ENCODE measurements around the gene TMEFF1.
"Not testable (repeated sequence)": the region's sequence is repeated elsewhere in the genome, so short reads cannot be mapped to it uniquely, and the experiment has no call there.

Gene TMEFF1

GRCh38 chr9:100492952-100493351 lies 20.0 kb downstream of the TMEFF1 start:
- peak; percentile 75 for DNase-seq (ENCODE audit: low spot score)

DNA sequence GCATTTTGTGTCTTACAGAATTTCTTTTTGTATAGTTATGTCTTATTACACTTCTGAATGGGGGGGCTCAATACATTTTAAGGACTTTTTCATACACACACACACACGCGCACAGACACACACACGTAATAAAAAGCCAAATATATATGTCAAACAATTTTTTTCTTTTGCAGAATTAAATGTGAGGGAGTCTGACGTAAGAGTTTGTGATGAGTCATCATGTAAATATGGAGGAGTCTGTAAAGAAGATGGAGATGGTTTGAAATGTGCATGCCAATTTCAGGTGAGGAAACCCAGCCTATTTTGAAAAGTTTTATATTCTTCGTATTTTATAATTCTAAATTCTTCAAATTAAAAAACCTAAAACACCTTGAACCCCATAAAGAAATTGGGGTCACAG lies 25.6 kb downstream of the TMEFF1 start:
- peak; percentile 21 for DNase-seq (ENCODE audit: low spot score)

GRCh38 chr9:100499460-100499859 lies 26.5 kb downstream of the TMEFF1 start:
- no peak for DNase-seq (ENCODE audit: low spot score)

DNA sequence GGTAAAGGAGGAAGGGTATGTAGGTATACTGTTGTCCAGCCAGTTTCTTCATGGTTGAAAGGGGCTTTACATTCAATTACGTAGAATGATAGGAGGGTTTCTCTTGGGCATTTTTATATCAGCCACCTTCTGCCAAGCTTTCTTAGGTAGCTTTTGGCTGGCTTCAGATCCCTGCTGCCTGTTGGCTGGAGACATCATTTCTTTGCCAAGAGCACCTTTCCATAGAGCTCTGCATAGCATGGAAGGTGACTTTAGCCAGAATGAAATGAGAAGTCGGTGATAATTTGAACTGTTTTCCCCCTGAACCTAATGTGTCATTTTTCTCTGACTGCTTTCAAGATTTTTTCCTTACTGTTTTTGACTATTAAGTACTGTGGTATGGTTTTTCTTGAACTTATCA lies 26.9 kb downstream of the TMEFF1 start:
- no peak for DNase-seq (ENCODE audit: low spot score)

- DNase-seq (ENCODE audit: low spot score): peak; percentile 60
These were observed 32.7 kb downstream of the TMEFF1 start for GRCh38 chr9:100505564-100506159.

DNA sequence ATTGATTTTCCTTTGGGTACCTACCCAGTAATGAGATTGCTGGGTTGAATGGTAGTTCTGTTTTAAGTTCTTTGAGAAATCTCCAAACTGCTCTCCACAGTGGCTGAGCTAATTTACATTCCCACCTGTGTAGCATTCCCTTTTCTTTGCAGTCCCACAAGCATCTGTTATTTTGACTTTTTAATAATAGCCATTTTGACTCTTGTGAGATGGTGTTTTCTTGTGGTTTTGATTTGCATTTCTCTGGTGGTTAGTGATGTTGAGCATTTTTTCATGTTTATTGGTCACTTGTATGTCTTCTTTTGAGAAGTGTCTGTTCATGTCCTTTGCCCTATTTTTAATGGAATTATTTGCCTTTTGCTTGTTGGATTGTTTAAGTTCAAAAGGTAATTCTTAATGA lies 34.4 kb downstream of the TMEFF1 start:
- DNase-seq (ENCODE audit: low spot score): not testable (repeated sequence)

GRCh38 chr9:100511205-100511604 lies 38.3 kb downstream of the TMEFF1 start:
- DNase-seq (ENCODE audit: low spot score): no peak

DNA sequence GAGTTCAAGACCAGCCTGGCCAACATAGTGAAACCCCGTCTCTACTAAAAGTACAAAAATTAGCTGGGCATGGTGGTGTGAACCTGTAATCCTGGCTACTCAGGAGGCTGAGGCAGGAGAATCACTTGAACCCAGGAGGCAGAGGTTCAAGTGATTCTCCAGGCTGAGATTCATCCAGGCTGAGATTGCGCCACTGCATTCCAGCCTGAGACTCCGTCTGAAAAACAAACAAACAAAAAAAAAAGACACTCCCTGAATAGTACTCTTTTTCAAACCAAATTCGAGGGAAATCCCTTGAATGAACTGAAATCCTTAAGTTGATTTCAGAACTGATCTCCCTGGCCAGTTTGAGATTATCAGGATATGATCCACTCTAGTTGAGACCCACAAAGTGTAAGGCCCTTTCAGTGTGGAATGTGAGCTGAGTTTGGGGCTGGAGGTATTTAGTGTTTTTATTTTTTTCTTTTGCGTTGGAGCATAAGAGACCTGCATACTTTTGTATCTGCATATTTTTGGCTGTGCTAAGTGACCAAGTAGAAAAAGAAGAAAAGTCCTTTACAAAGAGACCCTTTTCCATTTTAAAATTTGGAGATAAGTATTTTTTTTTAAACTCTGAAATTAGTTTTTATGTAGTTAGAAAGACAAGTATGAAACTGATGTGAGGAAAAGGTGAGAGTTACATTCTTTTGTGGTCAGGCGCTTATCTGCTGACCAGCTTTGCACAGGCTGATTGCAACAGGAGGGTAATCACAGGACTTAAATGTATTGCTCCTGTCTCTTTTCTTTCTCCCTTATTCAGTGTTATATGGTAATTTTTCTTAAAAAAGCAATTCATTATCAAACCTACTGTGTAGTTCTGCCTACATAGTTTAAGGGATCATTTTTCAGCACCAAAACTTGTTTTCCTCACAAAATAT lies 42.9 kb downstream of the TMEFF1 start:
- DNase-seq (ENCODE audit: low spot score): no peak

GRCh38 chr9:100521282-100521681 lies 48.3 kb downstream of the TMEFF1 start:
- no peak for DNase-seq (ENCODE audit: low spot score)

DNA sequence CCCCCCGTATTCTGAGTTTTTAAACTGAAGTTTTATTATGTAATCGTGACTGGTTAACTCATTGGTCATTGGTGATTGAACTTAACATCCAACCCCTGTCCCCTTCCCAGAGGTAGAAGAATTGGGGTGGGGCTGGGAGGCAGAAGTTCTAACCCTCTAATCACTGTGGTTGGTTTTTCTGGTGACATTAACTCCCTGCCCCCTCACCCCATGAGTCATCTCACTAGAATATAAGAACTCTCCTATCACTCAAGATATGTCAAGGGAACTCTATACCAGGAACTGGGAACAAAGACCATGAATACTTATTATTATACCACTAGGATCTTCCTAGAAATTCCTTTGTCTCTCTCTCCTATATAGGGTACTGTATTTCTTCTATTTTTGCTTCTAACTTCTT lies 52.6 kb downstream of the TMEFF1 start:
- DNase-seq (ENCODE audit: low spot score): no peak

GRCh38 chr9:100527180-100527794 lies 54.3 kb downstream of the TMEFF1 start:
- DNase-seq (ENCODE audit: low spot score): not testable (repeated sequence)

GRCh38 chr9:100534401-100534800 lies 61.5 kb downstream of the TMEFF1 start:
- DNase-seq (ENCODE audit: low spot score): no peak

GRCh38 chr9:100540327-100540726 lies 67.4 kb downstream of the TMEFF1 start:
- no peak for DNase-seq (ENCODE audit: low spot score)

- DNase-seq (ENCODE audit: low spot score): no peak
These were observed 76.1 kb downstream of the TMEFF1 start for GRCh38 chr9:100549048-100549447.

DNA sequence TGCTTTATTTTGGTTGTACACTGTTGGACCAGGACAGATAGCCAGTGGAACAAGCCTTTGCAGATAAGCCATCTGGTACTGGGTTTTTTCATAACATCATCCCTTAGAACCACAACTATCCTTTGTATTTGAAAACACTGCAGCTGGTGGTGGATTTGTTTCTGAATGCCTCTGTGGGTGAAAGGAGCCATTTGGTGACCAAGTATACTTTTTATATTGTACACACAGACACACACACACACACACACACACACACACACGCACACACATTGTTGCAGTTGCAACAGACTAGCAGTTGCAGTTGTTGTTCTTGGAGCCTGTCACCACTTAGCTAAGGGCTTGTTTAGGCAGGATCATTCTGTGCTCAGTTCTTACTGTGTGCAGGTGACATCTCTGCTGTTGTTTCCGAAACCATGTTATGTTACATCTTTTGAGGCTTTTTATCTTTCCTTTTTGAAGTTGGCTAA lies 82.0 kb downstream of the TMEFF1 start:
- no peak for DNase-seq (ENCODE audit: low spot score)

DNA sequence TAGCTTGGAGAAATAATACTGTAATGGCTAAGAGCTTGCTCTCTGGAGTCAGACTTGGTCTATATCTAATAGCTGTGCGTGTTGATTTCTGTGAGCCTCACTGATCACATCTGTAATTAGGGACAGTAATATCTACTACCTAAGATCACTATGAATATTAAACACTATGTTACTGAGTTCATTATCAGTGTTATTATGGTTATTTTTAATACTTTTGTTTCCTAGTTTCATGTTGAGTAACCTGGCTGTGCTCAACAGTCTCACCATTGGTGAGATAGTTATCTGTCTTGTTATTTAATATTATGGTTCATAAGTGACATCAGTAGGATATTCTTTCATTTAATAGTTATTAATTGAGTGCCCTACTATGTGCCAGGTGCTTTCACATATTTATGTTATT lies 82.5 kb downstream of the TMEFF1 start:
- DNase-seq (ENCODE audit: low spot score): no peak

- DNase-seq (ENCODE audit: low spot score): no peak
These were observed 84.1 kb downstream of the TMEFF1 start for GRCh38 chr9:100557053-100557452.

GRCh38 chr9:100561256-100561655 lies 88.3 kb downstream of the TMEFF1 start:
- DNase-seq (ENCODE audit: low spot score): no peak

DNA sequence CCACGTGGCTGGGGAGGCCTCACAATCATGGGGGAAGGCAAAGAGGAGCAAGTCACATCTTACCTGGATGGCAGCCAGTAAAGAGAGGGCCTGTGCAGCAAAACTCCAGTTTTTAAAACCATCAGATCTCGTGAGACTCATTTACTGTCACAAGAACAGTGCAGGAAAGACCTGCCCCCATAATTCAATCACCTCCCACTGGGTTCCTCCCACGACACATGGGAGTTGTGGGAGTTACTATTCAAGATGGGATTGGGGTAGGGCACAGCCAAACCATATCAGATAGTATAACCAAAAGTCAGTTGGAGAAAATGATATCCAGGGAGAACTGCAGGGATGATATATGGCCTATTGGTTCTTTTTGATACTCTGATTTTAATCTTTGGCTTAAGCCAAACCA lies 94.9 kb downstream of the TMEFF1 start:
- no peak for DNase-seq (ENCODE audit: low spot score)

- DNase-seq (ENCODE audit: low spot score): no peak
These were observed 100.8 kb downstream of the TMEFF1 start for GRCh38 chr9:100573655-100574260.

GRCh38 chr9:100575006-100575405 lies 102.1 kb downstream of the TMEFF1 start:
- no peak for DNase-seq (ENCODE audit: low spot score)

GRCh38 chr9:100575765-100576386 lies 102.9 kb downstream of the TMEFF1 start:
- peak; percentile 75 for DNase-seq (ENCODE audit: low spot score)
